Measurements from ENCODE around the gene UNC119.

UNC119 gene

GRCh38 chr17:28499684-28500357 lies 52.6 kb downstream of the UNC119 start:
- no peak for DNase-seq

GRCh38 chr17:28499364-28499664 lies 53.1 kb downstream of the UNC119 start:
- no peak for DNase-seq

GRCh38 chr17:28498652-28499363 lies 53.6 kb downstream of the UNC119 start:
- no peak for DNase-seq

GRCh38 chr17:28497931-28498330 lies 54.5 kb downstream of the UNC119 start:
- DNase-seq: no peak
